ENCODE data around the gene NKIRAS2. TPM values are rescaled to one million over a fixed set of nuclear protein-coding genes. Genes with fewer than 3 reads are reported as not detected.

The NKIRAS2 gene
- 34.5 TPM for polyA plus RNA-seq (2013, experiment 1 of 2)
- polyA plus RNA-seq (2013, experiment 2 of 2) = 35.7 TPM

GRCh38 chr17:42019509-42020404 lies at the start of gene NKIRAS2:
NKIRAS2 (plus strand) TSS chr17:42020090; CDS start chr17:42021578, 1,488 bp downstream.
- Histone ChIP-seq H3K27me3 (ENCODE audit: insufficient read depth, low read length) (no peaks in the 10 kb centered on the region), H3K36me3 (ENCODE audit: insufficient read depth, low read length) (peaks cover 30% of the 10 kb centered on the region), H3K4me3 (ENCODE audit: low read length) (peak within 1 kb of the TSS; percentile 84), H3K27ac (ENCODE audit: low read depth, low read length) (peak within 1 kb of the TSS; percentile 68), H3K4me1 (ENCODE audit: insufficient read depth, low read length) (peaks cover 8% of the 10 kb centered on the region), H3K9me3 (ENCODE audit: insufficient read depth, low read depth, low read length) (no peaks in the 10 kb centered on the region), H3K9ac (ENCODE audit: low read depth, low read length) (peak within 1 kb of the TSS; percentile 86)
- 10% methylated on average over 49 of the region's 49 CpGs for WGBS

- no peak overlapping the region for H3K4me3 ChIP-seq (ENCODE audit: low read length)
- no peaks in the 10 kb centered on the region for H3K27me3 ChIP-seq (ENCODE audit: insufficient read depth, low read length)
- peaks cover 62% of the 10 kb centered on the region for H3K36me3 ChIP-seq (ENCODE audit: insufficient read depth, low read length)
- H3K27ac ChIP-seq (ENCODE audit: low read depth, low read length) = no peak overlapping the region
- no peaks in the 10 kb centered on the region for H3K4me1 ChIP-seq (ENCODE audit: insufficient read depth, low read length)
- WGBS = 95% methylated on average over 5 of the region's 5 CpGs
- H3K9ac ChIP-seq (ENCODE audit: low read depth, low read length) = no peak overlapping the region
- H3K9me3 ChIP-seq (ENCODE audit: insufficient read depth, low read depth, low read length) = no peaks in the 10 kb centered on the region
These were observed 49.0 kb upstream of the NKIRAS2 start for GRCh38 chr17:41970901-41971331.

- WGBS = 90% methylated on average over 18 of the region's 18 CpGs
- Histone ChIP-seq H3K4me1 (ENCODE audit: insufficient read depth, low read length) (no peaks in the 10 kb centered on the region), H3K9ac (ENCODE audit: low read depth, low read length) (no peak overlapping the region), H3K27ac (ENCODE audit: low read depth, low read length) (no peak overlapping the region), H3K36me3 (ENCODE audit: insufficient read depth, low read length) (peaks cover 72% of the 10 kb centered on the region), H3K9me3 (ENCODE audit: insufficient read depth, low read depth, low read length) (no peaks in the 10 kb centered on the region), H3K27me3 (ENCODE audit: insufficient read depth, low read length) (no peaks in the 10 kb centered on the region), H3K4me3 (ENCODE audit: low read length) (no peak overlapping the region)
These were observed 48.0 kb upstream of the NKIRAS2 start for GRCh38 chr17:41971721-41972523.

- Histone ChIP-seq H3K27me3 (ENCODE audit: insufficient read depth, low read length) (no peaks in the 10 kb centered on the region), H3K36me3 (ENCODE audit: insufficient read depth, low read length) (peaks cover 81% of the 10 kb centered on the region), H3K9ac (ENCODE audit: low read depth, low read length) (no peak overlapping the region), H3K27ac (ENCODE audit: low read depth, low read length) (no peak overlapping the region), H3K9me3 (ENCODE audit: insufficient read depth, low read depth, low read length) (no peaks in the 10 kb centered on the region), H3K4me3 (ENCODE audit: low read length) (no peak overlapping the region), H3K4me1 (ENCODE audit: insufficient read depth, low read length) (no peaks in the 10 kb centered on the region)
- WGBS = 95% methylated on average over 22 of the region's 22 CpGs
These were observed 47.1 kb upstream of the NKIRAS2 start for GRCh38 chr17:41972571-41973407.

GRCh38 chr17:41973408-41973811 lies 46.5 kb upstream of the NKIRAS2 start:
- Histone ChIP-seq H3K4me1 (ENCODE audit: insufficient read depth, low read length) (no peaks in the 10 kb centered on the region), H3K4me3 (ENCODE audit: low read length) (no peak overlapping the region), H3K27ac (ENCODE audit: low read depth, low read length) (no peak overlapping the region), H3K9me3 (ENCODE audit: insufficient read depth, low read depth, low read length) (no peaks in the 10 kb centered on the region), H3K36me3 (ENCODE audit: insufficient read depth, low read length) (peaks cover 82% of the 10 kb centered on the region), H3K27me3 (ENCODE audit: insufficient read depth, low read length) (no peaks in the 10 kb centered on the region), H3K9ac (ENCODE audit: low read depth, low read length) (no peak overlapping the region)
- WGBS = 95% methylated on average over 19 of the region's 19 CpGs

GRCh38 chr17:41974031-41974430 lies 45.9 kb upstream of the NKIRAS2 start:
- Histone ChIP-seq H3K4me3 (ENCODE audit: low read length) (no peak overlapping the region), H3K27me3 (ENCODE audit: insufficient read depth, low read length) (no peaks in the 10 kb centered on the region), H3K27ac (ENCODE audit: low read depth, low read length) (no peak overlapping the region), H3K4me1 (ENCODE audit: insufficient read depth, low read length) (no peaks in the 10 kb centered on the region), H3K9me3 (ENCODE audit: insufficient read depth, low read depth, low read length) (no peaks in the 10 kb centered on the region), H3K36me3 (ENCODE audit: insufficient read depth, low read length) (peaks cover 81% of the 10 kb centered on the region), H3K9ac (ENCODE audit: low read depth, low read length) (no peak overlapping the region)
- WGBS = 96% methylated on average over 6 of the region's 6 CpGs

- H3K4me3 ChIP-seq (ENCODE audit: low read length) = no peak overlapping the region
- no peak overlapping the region for H3K9ac ChIP-seq (ENCODE audit: low read depth, low read length)
- H3K36me3 ChIP-seq (ENCODE audit: insufficient read depth, low read length) = peaks cover 80% of the 10 kb centered on the region
- no peak overlapping the region for H3K27ac ChIP-seq (ENCODE audit: low read depth, low read length)
- H3K9me3 ChIP-seq (ENCODE audit: insufficient read depth, low read depth, low read length) = no peaks in the 10 kb centered on the region
- no peaks in the 10 kb centered on the region for H3K27me3 ChIP-seq (ENCODE audit: insufficient read depth, low read length)
- WGBS = 92% methylated on average over 5 of the region's 5 CpGs
- no peaks in the 10 kb centered on the region for H3K4me1 ChIP-seq (ENCODE audit: insufficient read depth, low read length)
These were observed 45.2 kb upstream of the NKIRAS2 start for GRCh38 chr17:41974658-41975057.

- peaks cover 88% of the 10 kb centered on the region for H3K36me3 ChIP-seq (ENCODE audit: insufficient read depth, low read length)
- no peak overlapping the region for H3K9ac ChIP-seq (ENCODE audit: low read depth, low read length)
- no peaks in the 10 kb centered on the region for H3K4me1 ChIP-seq (ENCODE audit: insufficient read depth, low read length)
- H3K4me3 ChIP-seq (ENCODE audit: low read length) = no peak overlapping the region
- no peak overlapping the region for H3K27ac ChIP-seq (ENCODE audit: low read depth, low read length)
- no peaks in the 10 kb centered on the region for H3K9me3 ChIP-seq (ENCODE audit: insufficient read depth, low read depth, low read length)
- 99% methylated on average over 9 of the region's 9 CpGs for WGBS
- no peaks in the 10 kb centered on the region for H3K27me3 ChIP-seq (ENCODE audit: insufficient read depth, low read length)
These were observed 44.5 kb upstream of the NKIRAS2 start for GRCh38 chr17:41975099-41976083.

- Histone ChIP-seq H3K27me3 (ENCODE audit: insufficient read depth, low read length) (no peaks in the 10 kb centered on the region), H3K9me3 (ENCODE audit: insufficient read depth, low read depth, low read length) (no peaks in the 10 kb centered on the region), H3K9ac (ENCODE audit: low read depth, low read length) (no peak overlapping the region), H3K27ac (ENCODE audit: low read depth, low read length) (no peak overlapping the region), H3K36me3 (ENCODE audit: insufficient read depth, low read length) (peaks cover 93% of the 10 kb centered on the region), H3K4me1 (ENCODE audit: insufficient read depth, low read length) (no peaks in the 10 kb centered on the region), H3K4me3 (ENCODE audit: low read length) (no peak overlapping the region)
- 92% methylated on average over 11 of the region's 11 CpGs for WGBS
These were observed 43.6 kb upstream of the NKIRAS2 start for GRCh38 chr17:41976142-41976768.

Data from HUES64 (cell line).